GM12878 (cell line): ENCODE measurements around the gene SHISA9. TPM values are rescaled to one million over a fixed set of nuclear protein-coding genes. Genes with fewer than 3 reads are reported as not detected.

Source experiments
- ATAC-seq: fragments of 200-7000 bp; cut with Tn5 transposase; 3 replicates; pipeline ENCODE4 v1.9.1; 2020; ENCODE audit warnings: mild to moderate bottlenecking, moderate library complexity
- BruUV-seq: library from RNA; stranded (reverse); fragments of 400-500 nt; replicated peaks from 2 replicates; lab custom pipeline; 2021; lab: Mats Ljungman, UMichigan
- CTCF ChIA-PET: fragments of 300-600 bp; sonication (Branson Sonifier 250); formaldehyde crosslinking; extraction: SDS; loops from one replicate; lab custom pipeline; 2021; ENCODE audit warnings: inconsistent platforms; lab: Yijun Ruan, JAX
- POLR2A ChIA-PET: fragments of 350-600 bp; formaldehyde crosslinking; extraction: SDS; loops from one replicate; lab custom pipeline; 2021; ENCODE audit warnings: inconsistent platforms; lab: Charles Lee
- RAD21 ChIA-PET: fragments of 300-600 bp; sonication (Branson Sonifier 250); formaldehyde crosslinking; loops from one replicate; lab custom pipeline; 2023; ENCODE audit warnings: antibody characterized with exemption; ENCODE audit not compliant: unreplicated experiment; lab: Charles Lee
- SMC1A ChIA-PET: fragments of 300-600 bp; sonication (Branson Sonifier 250); formaldehyde crosslinking; loops from one replicate; lab custom pipeline; 2023; ENCODE audit not compliant: unreplicated experiment, uncharacterized antibody; lab: Charles Lee
- DNase-seq: peaks from one replicate; pipeline ENCODE4 v3.0.0-alpha.2; 2011; ENCODE audit warnings: low read depth, low spot score
- FAIRE-seq: peaks from 3 replicates; lab custom pipeline; 2011; peaks lifted over from hg19 to GRCh38; lab: Jason Lieb, UNC
- H2AFZ ChIP-seq: 2 replicates; pipeline ENCODE4 v1.6.0; 2011; ENCODE audit warnings: low read depth, low read length, control low read depth; ENCODE audit not compliant: control insufficient read depth
- H3K27ac ChIP-seq: 2 replicates; pipeline ENCODE4 v1.5.1; 2011; ENCODE audit warnings: control low read depth; ENCODE audit not compliant: control insufficient read depth, insufficient read depth
- H3K27me3 ChIP-seq, 2 experiments: replicated peaks in 1 of 2; 2 replicates each; pipeline versions ENCODE4 v1.6.0 to v1.6.1; 2011; ENCODE audit warnings: low read length in 1 of 2; ENCODE audit not compliant: control insufficient read depth in 2 of 2, insufficient read depth in 2 of 2
- H3K36me3 ChIP-seq, 2 experiments: 2 replicates each; pipeline ENCODE4 v1.5.1; 2011; ENCODE audit warnings: low read length in 1 of 2; ENCODE audit not compliant: control insufficient read depth in 2 of 2, insufficient read depth in 2 of 2
- H3K4me1 ChIP-seq: 2 replicates; pipeline ENCODE4 v1.6.1; 2011; ENCODE audit warnings: mild to moderate bottlenecking, low read length, moderate library complexity, mixed read lengths; ENCODE audit not compliant: control insufficient read depth, insufficient read depth
- H3K4me2 ChIP-seq: 2 replicates; pipeline ENCODE4 v1.6.0; 2011; ENCODE audit warnings: control low read depth; ENCODE audit not compliant: control insufficient read depth, insufficient read depth
- H3K4me3 ChIP-seq: fragments of 200-600 bp; sonication (generic); 2 replicates; pipeline ENCODE4 v1.5.1; 2016
- H3K79me2 ChIP-seq: 2 replicates; pipeline ENCODE4 v1.6.0; 2011; ENCODE audit warnings: low read length; ENCODE audit not compliant: control insufficient read depth, insufficient read depth
- H3K9ac ChIP-seq: 2 replicates; pipeline ENCODE4 v1.8.0; 2011; ENCODE audit warnings: low read length, control low read depth, mixed read lengths; ENCODE audit not compliant: control insufficient read depth, insufficient read depth
- H3K9me3 ChIP-seq: replicated peaks from 3 replicates; pipeline ENCODE4 v1.5.1; 2011; ENCODE audit warnings: mild to moderate bottlenecking, low read length; ENCODE audit not compliant: control insufficient read depth, insufficient read depth
- H4K20me1 ChIP-seq: 2 replicates; pipeline ENCODE4 v1.6.0; 2011; ENCODE audit not compliant: control insufficient read depth, insufficient read depth
- ASH2L ChIP-seq: fragments of 300-600, 200-600 bp; sonication (generic); IDR thresholded peaks from 2 replicates; pipeline ENCODE4 v1.6.1; 2017; ENCODE audit warnings: low read depth, mild to moderate bottlenecking, borderline replicate concordance
- BHLHE40 ChIP-seq, 2 experiments: fragments of 450-650 bp in 1 of 2; IDR thresholded peaks; 2 replicates each; pipeline ENCODE4 v1.6.1; 2011 to 2017; ENCODE audit warnings: low read depth in 2 of 2, borderline replicate concordance in 1 of 2, improper control_type of control experiment in 1 of 2, low read length in 1 of 2, mild to moderate bottlenecking in 1 of 2
- CHD4 ChIP-seq: fragments of 200-600 bp; sonication (generic); IDR thresholded peaks from 2 replicates; pipeline ENCODE4 v1.6.1; 2016; ENCODE audit warnings: mild to moderate bottlenecking
- CREM ChIP-seq: IDR thresholded peaks from 2 replicates; pipeline ENCODE4 v1.6.1; 2014; ENCODE audit warnings: antibody characterized with exemption, low read depth
- E4F1 ChIP-seq: fragments of 450-650 bp; IDR thresholded peaks from 2 replicates; pipeline ENCODE4 v1.6.1; 2018; ENCODE audit warnings: borderline replicate concordance, mild to moderate bottlenecking; ENCODE audit not compliant: partially characterized antibody
- MAX ChIP-seq: IDR thresholded peaks from 2 replicates; pipeline ENCODE4 v1.6.1; 2012; ENCODE audit warnings: low read depth, low read length, improper control_type of control experiment
- MTA2 ChIP-seq: fragments of 450-650 bp; IDR thresholded peaks from 2 replicates; pipeline ENCODE4 v1.6.1; 2016; ENCODE audit warnings: low read depth, mild to moderate bottlenecking, moderate library complexity
- NBN ChIP-seq: fragments of 450-650 bp; IDR thresholded peaks from 2 replicates; pipeline ENCODE4 v1.6.1; 2016
- PML ChIP-seq: IDR thresholded peaks from 2 replicates; pipeline ENCODE4 v1.6.1; 2012; ENCODE audit warnings: low read length, inconsistent platforms
- RFX5 ChIP-seq: IDR thresholded peaks from 2 replicates; pipeline ENCODE4 v1.6.1; 2011; ENCODE audit warnings: low read depth, low read length, improper control_type of control experiment
- RUNX3 ChIP-seq: IDR thresholded peaks from 2 replicates; pipeline ENCODE4 v1.6.1; 2012; ENCODE audit warnings: low read length, inconsistent platforms
- SREBF1 ChIP-seq: IDR thresholded peaks from 2 replicates; pipeline ENCODE4 v1.6.1; 2012; ENCODE audit warnings: mild to moderate bottlenecking, low read length
- ZNF384 ChIP-seq: IDR thresholded peaks from 2 replicates; pipeline ENCODE4 v1.6.1; 2012; ENCODE audit warnings: low read depth, mild to moderate bottlenecking, low read length, improper control_type of control experiment, borderline replicate concordance
- ZNF687 ChIP-seq: fragments of 450-650 bp; IDR thresholded peaks from 2 replicates; pipeline ENCODE4 v1.6.1; 2017; ENCODE audit warnings: mild to moderate bottlenecking, moderate library complexity
- WGBS: methylation state at CpG from one replicate; pipeline ENCODE4 v1.1.6; 2016; ENCODE audit warnings: low lambda C conversion rate; ENCODE audit not compliant: insufficient replicate concordance, insufficient coverage; ENCODE audit errors: missing lambda C conversion rate; 5-methylcytosine and 5-hydroxymethylcytosine counted together
- in situ Hi-C: fragments of 300-500 bp; cut with MboI; formaldehyde crosslinking; loops from 9 replicates; pipeline ENCODE4 v1.14.3; 2018; ENCODE audit warnings: mixed read lengths
- intact Hi-C: fragments of 100-400 bp; cut with micrococcal nuclease; formaldehyde crosslinking; loops from one replicate; pipeline ENCODE4 v1.14.2; 2022; ENCODE audit not compliant: unreplicated experiment
- polyA plus RNA-seq, 11 experiments: library from polyadenylated mRNA; depleted of rRNA in 4 of 11; unstranded in 6 of 11; stranded (reverse) in 5 of 11; fragments of >200 nt; fragmentation: Nextera tagmentation in 4 of 11; fragmentation: Illumina TruSeq in 1 of 11; extraction: Ambion mirVana in 4 of 11; extraction: Trizol in 1 of 11; gene quantifications; 1 replicate in 1 of 11; 2 replicates in 10 of 11; pipeline versions ENCODE4 v1.2.1 to v1.2.3, GENCODE V29; 2011 to 2016; ENCODE audit warnings: inconsistent platforms in 2 of 11, missing spikeins in 2 of 11, low read depth in 1 of 11
- total RNA-seq, 4 experiments: library from RNA; depleted of rRNA in 3 of 4; stranded (reverse); fragments of >200 nt in 3 of 4; fragmentation: Illumina TruSeq in 1 of 4; extraction: Trizol in 1 of 4; gene quantifications; 2 replicates each; pipeline versions ENCODE4 v1.2.1 to v1.2.3, GENCODE V29; 2013 to 2021

SHISA9 gene
- total and polyA plus RNA-seq, 10 of the 15 experiments (the other 5 are each of a cell fraction or from before 2014, with no cell fraction given), result 0.03 to 25.5 (median 0.07) TPM

- Histone ChIP-seq H3K9ac (no peak overlapping the region), H3K36me3 (no peaks in the 10 kb centered on the region), H4K20me1 (no peaks in the 10 kb centered on the region), H3K27me3 (no peaks in the 10 kb centered on the region), H2AFZ (no peak overlapping the region), H3K4me2 (no peak overlapping the region), H3K9me3 (no peaks in the 10 kb centered on the region; the same call in 2 of the 3 replicates), H3K79me2 (no peaks in the 10 kb centered on the region), H3K4me1 (no peaks in the 10 kb centered on the region), H3K27ac (no peak overlapping the region), H3K4me3 (no peak overlapping the region)
- CTCF ChIA-PET, result no interaction called here
- POLR2A ChIA-PET, result no interaction called here
- RAD21 ChIA-PET, result no interaction called here
- TF ChIP-seq RUNX3, result no peak
- no peak for TF ChIP-seq ZNF384
- TF ChIP-seq BHLHE40 (IDR thresholded peaks at IDR 0.05; ENCODE audit: borderline replicate concordance in 1 of 2, low read depth in 2 of 2, low read length in 1 of 2), result no peak
- no peak for TF ChIP-seq MTA2
- no peak for TF ChIP-seq RFX5
- no peak for TF ChIP-seq NBN
- TF ChIP-seq SREBF1, result no peak
- TF ChIP-seq CREM, result no peak
- no peak for TF ChIP-seq CHD4
- TF ChIP-seq PML, result no peak
- TF ChIP-seq E4F1, result no peak
- no peak for TF ChIP-seq ZNF687
- TF ChIP-seq ASH2L, result no peak
- TF ChIP-seq MAX, result no peak
- 0% methylated on average over 2 of the region's 2 CpGs for WGBS
- in situ Hi-C loops (no loop called here), intact Hi-C loops (no loop called here)
- no peak for FAIRE-seq
- BruUV-seq, result no TSS peak
- ATAC-seq, result no peak
- DNase-seq, result no peak
- SMC1A ChIA-PET, result no interaction called here
Measured at GRCh38 chr16:13138528-13138927, 237.1 kb downstream of the SHISA9 start.
